Adrenal gland (tissue), 12 donors: ENCODE results near the gene TEAD4. TPM values are rescaled to one million over a fixed set of nuclear protein-coding genes. Genes with fewer than 3 reads are reported as not detected.

Experiments
- DNase-seq, 7 donors: peaks; one replicate each; pipeline ENCODE4 v3.0.0-alpha.2; 2019 to 2020
- H3K27ac ChIP-seq, 5 donors: fragments of 200-600 bp; sonication (generic) in 4 of 5; 1 replicate in 3 of 5; 2 replicates in 2 of 5; pipeline versions ENCODE4 v1.5.1 to v1.8.0; 2016 to 2020; ENCODE audit warnings: mild to moderate bottlenecking in 1 of 5
- H3K27me3 ChIP-seq: fragments of 200-600 bp; 2 replicates; pipeline ENCODE4 v1.8.0; 2021
- H3K36me3 ChIP-seq, 2 donors: fragments of 200-600 bp; replicated peaks in 1 of 2; 1 replicate in 1 of 2; 2 replicates in 1 of 2; pipeline versions ENCODE4 v1.5.1 to v1.8.0; 2018 to 2022
- H3K4me1 ChIP-seq, 2 donors: fragments of 200-600 bp; replicated peaks in 1 of 2; 1 replicate in 1 of 2; 2 replicates in 1 of 2; pipeline versions ENCODE4 v1.5.1 to v1.8.0; 2018 to 2021
- H3K4me3 ChIP-seq, 4 donors: fragments of 200-600 bp; sonication (generic) in 3 of 4; one replicate each; pipeline ENCODE4 v1.5.1; 2016 to 2018
- H3K9me3 ChIP-seq, 3 donors: fragments of 200-600 bp; sonication (generic) in 1 of 3; replicated peaks in 1 of 3; 1 replicate in 2 of 3; 2 replicates in 1 of 3; pipeline versions ENCODE4 v1.5.1 to v1.8.0; 2016 to 2021
- CTCF ChIP-seq, 6 experiments: fragments of 450-650 bp in 4 of 6; fragments of 200-600 bp in 2 of 6; sonication (generic) in 1 of 6; IDR thresholded peaks; 1 replicate in 5 of 6; 2 replicates in 1 of 6; pipeline versions ENCODE4 v1.5.1 to v1.8.0; 2016 to 2021; ENCODE audit warnings: antibody characterized with exemption in 6 of 6, mild to moderate bottlenecking in 2 of 6, moderate library complexity in 1 of 6
- POLR2A ChIP-seq, 2 donors: fragments of 450-650 bp; IDR thresholded peaks; one replicate each; pipeline ENCODE4 v1.6.1; 2017; ENCODE audit warnings: antibody characterized with exemption in 2 of 2, mild to moderate bottlenecking in 2 of 2, moderate library complexity in 1 of 2
- WGBS, 4 donors: extraction: QIAGEN DNeasy Blood & Tissue Kit in 2 of 4; methylation state at CpG; one replicate each; pipeline versions ENCODE4 v1.1.5 to v1.1.7; 2013 to 2017; 5-methylcytosine and 5-hydroxymethylcytosine counted together
- intact Hi-C, 2 donors: fragments of 100-400 bp; cut with DNase I; formaldehyde crosslinking; loops; one replicate each; pipeline versions ENCODE4 v1.14.1 to v1.15.0; 2022 to 2023
- polyA plus RNA-seq, 3 donors: library from polyadenylated mRNA; stranded (reverse); fragments of 200-250 nt in 2 of 3; fragments of 350-450 nt in 1 of 3; fragmentation: Illumina TruSeq in 1 of 3; extraction: RNeasy Lipid Tissue Mini Kit (QIAGEN cat#74804) in 1 of 3; gene quantifications; one replicate each; pipeline ENCODE4 v1.2.3, GENCODE V29; 2013 to 2014
- total RNA-seq, 9 donors: library from RNA; depleted of rRNA in 4 of 9; stranded (reverse); fragments of >200 nt in 4 of 9; fragments of 120-200 nt in 1 of 9; fragmentation: NEBNext Ultra II Directional in 1 of 9; extraction: Animal tissue kit (Norgen Biotek cat#: 25700) in 1 of 9; gene quantifications; one replicate each; pipeline versions ENCODE4 v1.1.0 to v1.2.4, GENCODE V29; 2013 to 2023
- donor health status: healthy with polysubstance abuse.
- donor health status: Bipolar disorder and iron deficiency.
- donor health status: DM: yes; HTN: yes; CAD: no.
- donor health status: DM: no; HTN: no; CAD: no.
- donor health status: DM: no; HTN: no; CAD: no.
- donor health status: DM: yes; HTN: yes; CAD: no.

The TEAD4 gene
- total and polyA plus RNA-seq, 12 donors: 1.2 to 16.6 (median 7.6) TPM

- H3K27me3 ChIP-seq: no peaks in the 10 kb centered on the region
- 84 to 90% (median 87%) methylated on average over 7 of the region's 7 CpGs for WGBS, 4 donors
- no peaks in the 10 kb centered on the region for H3K4me1 ChIP-seq
- intact Hi-C loops: loop anchor here in 1 of 2 donors (10.0 kb wide), 1 partner anchor 189 kb away; the partner anchor contains the start of gene TEX52
- H3K36me3 ChIP-seq: no peaks in the 10 kb centered on the region
- no peak for DNase-seq
- no peak overlapping the region for H3K4me3 ChIP-seq
- H3K27ac ChIP-seq: no peak overlapping the region
- H3K9me3 ChIP-seq: no peaks in the 10 kb centered on the region
- no peak for TF ChIP-seq POLR2A (IDR thresholded peaks at IDR 0.05)
- no peak for TF ChIP-seq CTCF (IDR thresholded peaks at IDR 0.05)
Measured at GRCh38 chr12:3043406-3043805, 84.2 kb downstream of the TEAD4 start.

GRCh38 chr12:3044141-3044630, 85.0 kb downstream of the TEAD4 start:
- WGBS, 4 donors: 71 to 80% (median 74%) methylated on average over 7 to 8 of the region's 8 CpGs
- intact Hi-C loops: loop anchor here in 1 of 2 donors (10.0 kb wide), 1 partner anchor 189 kb away; the partner anchor contains the start of gene TEX52
- no peaks in the 10 kb centered on the region for H3K27me3 ChIP-seq
- no peak overlapping the region for H3K27ac ChIP-seq
- H3K9me3 ChIP-seq: no peaks in the 10 kb centered on the region
- H3K4me3 ChIP-seq: no peak overlapping the region
- TF ChIP-seq POLR2A (IDR thresholded peaks at IDR 0.05) (no peak), CTCF (IDR thresholded peaks at IDR 0.05) (no peak)
- no peaks in the 10 kb centered on the region for H3K4me1 ChIP-seq
- H3K36me3 ChIP-seq: no peaks in the 10 kb centered on the region
- no peak for DNase-seq

- intact Hi-C loops: loop anchor here in 1 of 2 donors (10.0 kb wide), 1 partner anchor 191 kb away; the partner anchor contains the start of gene TEX52
- DNase-seq: no peak
- no peaks in the 10 kb centered on the region for H3K27me3 ChIP-seq
- no peaks in the 10 kb centered on the region for H3K9me3 ChIP-seq
- no peak overlapping the region for H3K27ac ChIP-seq
- TF ChIP-seq POLR2A (IDR thresholded peaks at IDR 0.05) (no peak), CTCF (IDR thresholded peaks at IDR 0.05) (no peak)
- no peaks in the 10 kb centered on the region for H3K36me3 ChIP-seq
- no peaks in the 10 kb centered on the region for H3K4me1 ChIP-seq
- no peak overlapping the region for H3K4me3 ChIP-seq
- 85 to 93% (median 91%) methylated on average over 5 of the region's 5 CpGs for WGBS, 4 donors
Measured at GRCh38 chr12:3045494-3045893, 86.3 kb downstream of the TEAD4 start.

- Histone ChIP-seq H3K27me3 (no peaks in the 10 kb centered on the region), H3K27ac (no peak overlapping the region), H3K9me3 (no peaks in the 10 kb centered on the region), H3K36me3 (no peaks in the 10 kb centered on the region), H3K4me3 (no peak overlapping the region), H3K4me1 (no peaks in the 10 kb centered on the region)
- no peak for TF ChIP-seq POLR2A (IDR thresholded peaks at IDR 0.05)
- no peak for TF ChIP-seq CTCF (IDR thresholded peaks at IDR 0.05)
- intact Hi-C loops: loop anchor here in 1 of 2 donors (10.0 kb wide), 1 partner anchor 191 kb away; the partner anchor contains the start of gene TEX52
- no peak for DNase-seq
- 78 to 94% (median 86%) methylated on average over 5 to 7 of the region's 7 CpGs for WGBS, 4 donors
Measured at GRCh38 chr12:3045989-3046388, 86.8 kb downstream of the TEAD4 start.
